Duodenal mucosa (tissue), 2 donors: Measurements from ENCODE around the gene HTRA1.

Experiments
- H3K27ac ChIP-seq: one replicate; pipeline ENCODE4 v1.7.0; 2013; ENCODE audit warnings: low read depth, low read length
- H3K27me3 ChIP-seq, 2 donors: one replicate each; pipeline ENCODE4 v1.7.0; 2013; ENCODE audit warnings: low read length in 2 of 2, control low read depth in 1 of 2; ENCODE audit not compliant: insufficient read depth in 2 of 2, control insufficient read depth in 1 of 2
- H3K36me3 ChIP-seq, 2 donors: one replicate each; pipeline ENCODE4 v1.7.0; 2013; ENCODE audit warnings: low read length in 2 of 2, control low read depth in 1 of 2; ENCODE audit not compliant: insufficient read depth in 2 of 2, control insufficient read depth in 1 of 2
- H3K4me1 ChIP-seq, 2 donors: one replicate each; pipeline ENCODE4 v1.7.0; 2013; ENCODE audit warnings: low read length in 2 of 2, control low read depth in 1 of 2; ENCODE audit not compliant: insufficient read depth in 2 of 2, control insufficient read depth in 1 of 2
- H3K4me3 ChIP-seq, 2 donors: one replicate each; pipeline ENCODE4 v1.7.0; 2013; ENCODE audit warnings: low read length in 2 of 2, low read depth in 1 of 2
- H3K9ac ChIP-seq, 2 donors: one replicate each; pipeline ENCODE4 v1.7.0; 2013; ENCODE audit warnings: low read length in 2 of 2, low read depth in 1 of 2
- H3K9me3 ChIP-seq, 2 donors: one replicate each; pipeline ENCODE4 v1.7.0; 2013; ENCODE audit warnings: low read length in 2 of 2, control low read depth in 1 of 2; ENCODE audit not compliant: control insufficient read depth in 1 of 2

HTRA1 gene

DNA sequence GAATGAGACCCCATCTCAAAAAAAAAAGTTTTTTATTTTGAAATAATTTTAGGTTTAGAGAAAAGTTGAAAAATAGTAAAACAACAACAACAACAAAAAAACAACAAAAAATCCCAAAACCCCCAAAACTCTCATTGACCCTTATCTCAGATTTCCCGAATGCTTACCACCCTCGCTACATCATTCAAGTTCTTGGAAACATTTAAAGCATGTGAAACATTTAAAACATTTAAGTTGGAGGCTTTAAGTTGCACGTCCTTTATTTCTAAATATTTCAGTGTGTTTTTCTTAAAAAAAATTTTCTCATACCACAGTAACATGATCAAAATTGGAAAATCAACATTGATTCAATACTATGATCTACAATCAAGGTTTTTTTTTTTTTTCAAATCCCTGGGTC is 7.3 kb upstream of the HTRA1 start:
- no peak overlapping the region for H3K4me3 ChIP-seq
- H3K9ac ChIP-seq, result no peak overlapping the region
- H3K36me3 ChIP-seq, result no peaks in the 10 kb centered on the region
- H3K4me1 ChIP-seq, result peaks cover 3 to 8% of the 10 kb centered on the region in 2 donors
- no peak overlapping the region for H3K27ac ChIP-seq
- H3K27me3 ChIP-seq, result peaks cover 10 to 11% of the 10 kb centered on the region in 2 donors
- no peaks in the 10 kb centered on the region for H3K9me3 ChIP-seq

DNA sequence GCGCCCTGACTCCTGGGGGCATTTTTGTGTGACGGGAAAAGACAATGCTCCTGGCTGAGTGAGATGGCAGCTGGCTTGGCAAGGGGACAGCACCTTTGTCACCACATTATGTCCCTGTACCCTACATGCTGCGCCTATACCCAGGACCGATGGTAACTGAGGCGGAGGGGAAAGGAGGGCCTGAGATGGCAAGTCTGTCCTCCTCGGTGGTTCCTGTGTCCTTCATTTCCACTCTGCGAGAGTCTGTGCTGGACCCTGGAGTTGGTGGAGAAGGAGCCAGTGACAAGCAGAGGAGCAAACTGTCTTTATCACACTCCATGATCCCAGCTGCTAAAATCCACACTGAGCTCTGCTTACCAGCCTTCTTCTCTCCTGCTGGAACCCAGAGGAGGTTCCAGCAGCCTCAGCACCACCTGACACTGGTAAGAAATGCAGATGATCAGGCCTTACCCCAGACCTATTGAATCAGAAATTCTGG is 6.7 kb upstream of the HTRA1 start, which contains the start of gene ARMS2:
Gene ARMS2, plus strand, starts transcription at position 51 of the 478 bp plus-strand sequence. Its CDS starts 75 bp downstream, at position 126.
- H3K9me3 ChIP-seq, result no peaks in the 10 kb centered on the region
- H3K4me3 ChIP-seq, result no peak within 1 kb of the TSS
- no peaks in the 10 kb centered on the region for H3K36me3 ChIP-seq
- peaks cover 0 to 2% of the 10 kb centered on the region in 2 donors for H3K4me1 ChIP-seq
- H3K27ac ChIP-seq, result no peak within 1 kb of the TSS
- peaks cover 11% of the 10 kb centered on the region in 2 donors for H3K27me3 ChIP-seq
- H3K9ac ChIP-seq, result no peak within 1 kb of the TSS

DNA sequence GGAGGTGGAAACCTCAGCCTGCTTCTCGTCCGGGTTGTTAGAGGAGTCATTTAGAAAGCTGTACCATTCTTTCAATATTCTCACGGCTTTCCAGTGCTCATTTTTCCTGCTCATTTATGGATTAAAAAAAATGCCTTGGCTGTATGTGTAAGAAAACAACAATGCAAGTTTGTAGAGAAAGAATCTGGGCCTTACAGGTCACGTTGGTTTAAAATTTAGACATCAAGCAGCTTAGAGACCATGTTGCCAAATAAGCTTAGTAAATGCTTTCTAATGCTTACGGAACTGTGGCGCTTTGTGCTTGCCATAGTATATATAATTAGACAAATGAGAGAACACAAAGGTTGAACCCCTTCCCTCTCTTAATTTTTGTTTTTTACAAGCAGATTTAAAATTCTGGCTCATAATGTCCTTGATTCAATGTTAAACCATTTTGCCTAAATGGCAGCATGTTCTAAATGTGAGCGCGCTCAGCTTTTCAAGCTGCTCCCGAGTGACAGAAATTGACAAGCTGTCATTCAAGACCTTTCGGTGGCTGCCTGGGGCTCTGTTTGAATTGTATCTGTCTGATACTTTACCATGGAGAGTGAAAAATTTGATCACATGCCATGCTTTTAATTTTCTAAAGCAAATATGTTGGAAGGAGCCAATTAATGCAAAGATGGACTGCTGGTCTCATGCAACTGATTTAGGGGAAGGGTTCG is 5.8 kb upstream of the HTRA1 start:
- no peak overlapping the region for H3K4me3 ChIP-seq
- H3K36me3 ChIP-seq, result no peaks in the 10 kb centered on the region
- H3K9me3 ChIP-seq, result no peaks in the 10 kb centered on the region
- H3K4me1 ChIP-seq, result peaks cover 0 to 3% of the 10 kb centered on the region in 2 donors
- peaks cover 15 to 18% of the 10 kb centered on the region in 2 donors for H3K27me3 ChIP-seq
- H3K9ac ChIP-seq, result no peak overlapping the region
- H3K27ac ChIP-seq, result no peak overlapping the region

DNA sequence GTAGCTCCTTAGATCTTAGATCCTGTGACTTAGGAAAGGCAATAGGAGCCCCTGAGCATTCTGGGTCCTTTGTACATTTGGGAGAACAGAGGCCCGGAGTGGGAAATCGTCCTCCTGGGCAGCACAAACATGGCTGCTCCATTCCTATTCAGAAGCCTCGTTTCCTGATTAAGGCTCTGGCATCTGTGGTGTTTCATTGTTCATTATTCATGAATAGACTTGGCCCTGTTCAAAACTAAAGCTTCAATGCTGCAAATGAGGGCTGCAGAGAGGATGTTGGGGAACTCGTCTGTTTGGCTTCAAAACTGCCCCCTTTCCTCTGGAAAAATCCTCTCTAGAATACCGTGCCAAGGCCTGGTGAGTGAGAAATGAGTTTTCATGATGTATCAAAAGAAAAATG is 3.4 kb upstream of the HTRA1 start:
- Histone ChIP-seq H3K9me3 (no peaks in the 10 kb centered on the region), H3K27ac (no peak overlapping the region), H3K4me3 (no peak overlapping the region), H3K27me3 (peaks cover 18 to 21% of the 10 kb centered on the region in 2 donors), H3K9ac (no peak overlapping the region), H3K4me1 (peaks cover 0 to 14% of the 10 kb centered on the region in 2 donors), H3K36me3 (no peaks in the 10 kb centered on the region)

DNA sequence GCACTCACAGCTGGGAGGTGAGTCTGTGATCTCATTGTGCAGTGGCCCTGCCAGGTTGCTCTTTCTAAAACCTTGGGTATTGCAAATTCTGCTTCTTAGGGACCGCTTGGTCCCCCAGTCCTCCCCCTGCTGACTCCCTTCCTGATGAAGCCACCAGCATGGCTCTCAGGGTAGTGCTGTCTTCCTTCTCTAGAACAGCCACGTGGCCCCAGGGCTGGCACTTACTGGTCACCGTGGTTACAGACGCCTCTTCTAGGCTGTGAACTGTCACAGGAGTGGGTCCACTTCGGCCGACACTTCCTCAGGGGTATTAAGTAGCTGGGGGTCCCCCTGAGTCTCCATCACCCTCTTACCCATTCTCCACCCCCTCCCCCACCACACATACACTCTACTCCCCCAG is 2.7 kb upstream of the HTRA1 start:
- Histone ChIP-seq H3K36me3 (no peaks in the 10 kb centered on the region), H3K4me3 (no peak overlapping the region), H3K9me3 (no peaks in the 10 kb centered on the region), H3K27ac (no peak overlapping the region), H3K27me3 (peaks cover 18 to 24% of the 10 kb centered on the region in 2 donors), H3K4me1 (peaks cover 0 to 14% of the 10 kb centered on the region in 2 donors), H3K9ac (no peak overlapping the region)

DNA sequence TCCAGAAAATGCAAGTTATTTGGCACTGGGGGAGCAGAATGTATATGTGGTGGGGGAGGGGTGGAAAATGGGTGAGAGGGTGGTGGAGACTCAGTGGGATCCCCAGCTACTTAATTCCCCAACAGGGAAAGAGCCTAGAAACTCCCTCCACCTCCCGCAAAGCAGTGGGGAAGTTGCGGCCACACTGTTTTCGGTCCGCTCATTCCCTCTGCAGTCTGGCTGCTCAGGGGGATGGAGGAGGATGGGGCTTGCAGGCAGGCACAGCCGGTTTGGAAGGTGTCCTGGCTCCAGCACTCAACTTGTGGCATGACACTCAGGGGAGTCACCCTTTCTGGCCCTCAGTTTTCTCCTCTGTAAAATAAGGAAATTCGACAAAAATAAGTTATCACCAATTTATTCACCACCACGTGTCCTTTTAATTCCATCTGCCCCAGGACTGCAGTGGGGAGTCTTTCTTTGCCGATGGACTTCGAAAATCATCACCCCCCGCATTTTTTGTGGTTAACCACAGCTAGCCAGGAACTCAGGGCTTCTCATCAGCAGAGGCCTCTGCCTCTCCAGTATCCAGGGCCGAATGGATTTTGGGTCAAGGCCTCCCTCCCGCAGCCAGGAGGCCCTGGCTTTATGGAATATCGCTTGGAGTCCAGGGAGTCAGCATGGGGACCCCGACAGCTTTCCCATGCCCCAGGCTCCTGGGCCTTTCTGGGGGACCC is 1.6 kb upstream of the HTRA1 start:
- no peak overlapping the region for H3K27ac ChIP-seq
- peaks cover 18 to 24% of the 10 kb centered on the region in 2 donors for H3K27me3 ChIP-seq
- H3K4me1 ChIP-seq, result peaks cover 0 to 14% of the 10 kb centered on the region in 2 donors
- no peaks in the 10 kb centered on the region for H3K36me3 ChIP-seq
- no peaks in the 10 kb centered on the region for H3K9me3 ChIP-seq
- no peak overlapping the region for H3K9ac ChIP-seq
- H3K4me3 ChIP-seq, result no peak overlapping the region

DNA sequence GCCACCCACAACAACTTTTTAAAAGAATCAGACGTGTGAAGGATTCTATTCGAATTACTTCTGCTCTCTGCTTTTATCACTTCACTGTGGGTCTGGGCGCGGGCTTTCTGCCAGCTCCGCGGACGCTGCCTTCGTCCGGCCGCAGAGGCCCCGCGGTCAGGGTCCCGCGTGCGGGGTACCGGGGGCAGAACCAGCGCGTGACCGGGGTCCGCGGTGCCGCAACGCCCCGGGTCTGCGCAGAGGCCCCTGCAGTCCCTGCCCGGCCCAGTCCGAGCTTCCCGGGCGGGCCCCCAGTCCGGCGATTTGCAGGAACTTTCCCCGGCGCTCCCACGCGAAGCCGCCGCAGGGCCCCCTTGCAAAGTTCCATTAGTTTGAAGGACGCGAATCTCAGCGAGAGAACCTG is 461 bp upstream of the HTRA1 start:
- peaks cover 0 to 14% of the 10 kb centered on the region in 2 donors for H3K4me1 ChIP-seq
- H3K36me3 ChIP-seq, result no peaks in the 10 kb centered on the region
- peak overlapping the region; percentile 53 to 62 for H3K4me3 ChIP-seq
- H3K9me3 ChIP-seq, result no peaks in the 10 kb centered on the region
- H3K9ac ChIP-seq, result peak overlapping the region in 1 of 2 donors; percentile 32
- no peak overlapping the region for H3K27ac ChIP-seq
- peaks cover 18 to 24% of the 10 kb centered on the region in 2 donors for H3K27me3 ChIP-seq

DNA sequence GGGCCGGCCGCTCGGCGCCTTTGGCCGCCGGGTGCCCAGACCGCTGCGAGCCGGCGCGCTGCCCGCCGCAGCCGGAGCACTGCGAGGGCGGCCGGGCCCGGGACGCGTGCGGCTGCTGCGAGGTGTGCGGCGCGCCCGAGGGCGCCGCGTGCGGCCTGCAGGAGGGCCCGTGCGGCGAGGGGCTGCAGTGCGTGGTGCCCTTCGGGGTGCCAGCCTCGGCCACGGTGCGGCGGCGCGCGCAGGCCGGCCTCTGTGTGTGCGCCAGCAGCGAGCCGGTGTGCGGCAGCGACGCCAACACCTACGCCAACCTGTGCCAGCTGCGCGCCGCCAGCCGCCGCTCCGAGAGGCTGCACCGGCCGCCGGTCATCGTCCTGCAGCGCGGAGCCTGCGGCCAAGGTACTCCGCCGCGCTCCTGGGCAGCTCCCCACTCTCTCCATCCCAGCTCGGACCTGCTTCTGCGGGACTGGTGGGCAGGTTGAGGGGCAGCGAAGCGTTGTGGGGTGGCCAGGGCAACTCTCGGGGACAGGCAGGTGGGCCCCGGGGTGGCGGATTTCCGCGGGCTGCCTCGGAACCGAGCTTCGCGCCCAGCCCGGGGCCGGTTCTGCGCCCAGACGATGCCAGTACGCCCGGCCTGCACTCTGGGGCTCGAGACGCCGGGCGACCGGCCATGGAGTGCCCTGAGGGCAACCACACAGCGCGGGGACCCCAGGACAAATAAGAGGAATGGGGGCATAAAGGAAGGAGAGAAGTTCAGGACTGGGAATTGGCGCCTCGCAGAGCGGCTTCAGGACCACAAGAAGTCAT is 578 bp downstream of the HTRA1 start:
- Histone ChIP-seq H3K9me3 (no peaks in the 10 kb centered on the region), H3K9ac (peak overlapping the region; percentile 43 to 47)

DNA sequence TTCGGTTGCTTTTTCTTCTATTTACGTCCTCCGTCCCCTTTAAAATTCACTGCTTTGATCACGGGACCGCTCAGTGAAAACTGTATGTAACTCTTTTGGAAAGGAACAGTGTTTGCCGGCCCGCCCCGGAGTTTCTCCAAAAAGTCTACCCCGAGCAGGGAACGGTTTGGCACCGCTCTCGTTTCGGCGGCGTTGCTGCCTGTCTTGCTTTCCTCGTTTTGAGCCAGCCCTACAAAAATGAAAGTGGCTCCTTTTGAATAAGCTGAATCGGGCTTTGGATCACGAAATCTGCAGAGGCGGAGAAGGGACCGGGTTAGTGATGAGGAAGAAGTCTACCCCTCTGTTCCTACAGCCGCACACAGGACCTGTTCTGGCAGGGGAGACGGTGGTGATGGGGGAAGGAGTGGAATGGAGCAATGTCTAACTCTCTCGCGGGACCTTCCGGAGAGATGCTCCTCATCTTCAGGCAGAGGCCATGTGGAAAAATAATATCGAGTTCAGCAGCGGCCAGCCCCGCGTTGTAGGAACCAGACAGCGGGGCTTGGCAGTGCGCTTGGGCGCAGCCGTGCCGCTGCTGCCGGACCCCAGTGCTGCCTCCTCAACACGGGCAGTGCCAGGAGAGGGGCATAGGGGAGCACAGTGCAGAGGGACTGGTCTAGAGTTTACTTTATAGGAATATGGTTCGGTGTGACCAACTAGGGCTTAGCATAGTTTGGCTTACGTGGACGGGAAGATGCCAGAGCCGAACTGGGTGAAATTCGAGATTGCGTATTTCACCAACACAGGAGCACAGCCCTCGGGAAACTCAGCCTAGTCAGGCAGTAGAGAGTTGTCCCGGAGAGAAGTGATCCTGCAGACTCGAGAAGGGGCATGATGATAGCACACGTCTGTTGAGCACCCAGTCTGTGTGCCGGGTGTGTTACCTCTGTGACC is 1.4 kb downstream of the HTRA1 start:
- Histone ChIP-seq H3K27ac (no peak overlapping the region), H3K9me3 (no peaks in the 10 kb centered on the region), H3K27me3 (peaks cover 15 to 23% of the 10 kb centered on the region in 2 donors), H3K36me3 (no peaks in the 10 kb centered on the region), H3K9ac (peak overlapping the region; percentile 43 to 47), H3K4me3 (peak overlapping the region; percentile 74 to 80), H3K4me1 (peaks cover 0 to 14% of the 10 kb centered on the region in 2 donors)

More for the DNA sequence above, 578 bp downstream of the HTRA1 start:
- Histone ChIP-seq H3K27me3 (peaks cover 16 to 24% of the 10 kb centered on the region in 2 donors), H3K27ac (no peak overlapping the region), H3K4me3 (peak overlapping the region; percentile 74 to 80), H3K4me1 (peaks cover 0 to 14% of the 10 kb centered on the region in 2 donors), H3K36me3 (no peaks in the 10 kb centered on the region)
